IMR-90 (cell line): Measurements from ENCODE around the gene PARP16.

ENCODE experiments used
- BHLHE40 ChIP-seq: fragments of 150-350 bp; IDR thresholded peaks from 2 replicates; pipeline ENCODE4 v1.6.1; 2016; ENCODE audit warnings: mild to moderate bottlenecking, low read depth, low read length
- CTCF ChIP-seq: conservative IDR thresholded peaks from 2 replicates; pipeline ENCODE4 v1.5.1; 2012; ENCODE audit warnings: mild to moderate bottlenecking, low read depth, low read length, improper control_type of control experiment
- FOS ChIP-seq: fragments of 150-350 bp; IDR thresholded peaks from 2 replicates; pipeline ENCODE4 v1.6.1; 2016; ENCODE audit warnings: low read depth, low read length
- MAZ ChIP-seq: IDR thresholded peaks from 2 replicates; pipeline ENCODE4 v1.6.1; 2012; ENCODE audit warnings: low read depth, mild to moderate bottlenecking, low read length, improper control_type of control experiment, moderate library complexity, borderline replicate concordance
- MXI1 ChIP-seq: IDR thresholded peaks from 2 replicates; pipeline ENCODE4 v1.6.1; 2012; ENCODE audit warnings: low read depth, mild to moderate bottlenecking, low read length, moderate library complexity, borderline replicate concordance
- POLR2A ChIP-seq: IDR thresholded peaks from 2 replicates; pipeline ENCODE4 v1.6.1; 2012; ENCODE audit warnings: mild to moderate bottlenecking, low read depth, low read length
- RAD21 ChIP-seq: IDR thresholded peaks from 2 replicates; pipeline ENCODE4 v1.6.1; 2012; ENCODE audit warnings: low read length, improper control_type of control experiment
- RFX5 ChIP-seq: IDR thresholded peaks from 2 replicates; pipeline ENCODE4 v1.8.0; 2012; ENCODE audit warnings: low read depth, mild to moderate bottlenecking, low read length, moderate library complexity

- TF ChIP-seq MXI1, result no peak
- no peak for TF ChIP-seq POLR2A
- TF ChIP-seq CTCF, result no peak
- no peak for TF ChIP-seq BHLHE40
- TF ChIP-seq RFX5, result no peak
- TF ChIP-seq RAD21, result no peak
- TF ChIP-seq FOS, result no peak
- TF ChIP-seq MAZ, result no peak
Observed at GRCh38 chr15:65221697-65222096, 65.0 kb downstream of the PARP16 start.
